ENCODE results near the gene PLXNA4. TPM values are rescaled to one million over a fixed set of nuclear protein-coding genes. Genes with fewer than 3 reads are reported as not detected.

The PLXNA4 gene
- polyA plus RNA-seq, 2 of the 4 experiments (the other 2 are of a cell fraction) = 0.12 to 0.34 TPM

- TF ChIP-seq BCL3 (IDR thresholded peaks at IDR 0.05) = no peak
- no peak for TF ChIP-seq ELK1 (IDR thresholded peaks at IDR 0.05; ENCODE audit: low read depth, low read length)
- TF ChIP-seq ZSCAN20 (CRISPR knock-in tag; IDR thresholded peaks at IDR 0.05) = no peak
- TF ChIP-seq REST (IDR thresholded peaks at IDR 0.05) = no peak
- TF ChIP-seq RFX5 (IDR thresholded peaks at IDR 0.05) = no peak
- no peak for TF ChIP-seq FOSL2 (IDR thresholded peaks at IDR 0.05)
- TF ChIP-seq FOSL2 (CRISPR knock-in tag; IDR thresholded peaks at IDR 0.05) = no peak
- TF ChIP-seq CBX8 (IDR thresholded peaks at IDR 0.05) = no peak
- TF ChIP-seq PBX3 (IDR thresholded peaks at IDR 0.05) = no peak
- TF ChIP-seq ESRRA (IDR thresholded peaks at IDR 0.05; ENCODE audit: borderline replicate concordance, low read length) = no peak
Observed at GRCh38 chr7:132438926-132439325, 137.3 kb downstream of the PLXNA4 start (continued).

- CTCF ChIA-PET = no interaction called here
Observed at GRCh38 chr7:132437730-132438129, 138.5 kb downstream of the PLXNA4 start.

More at GRCh38 chr7:132437730-132438129, 138.5 kb downstream of the PLXNA4 start:
- H3K4me2 ChIP-seq = no peak overlapping the region
- no peaks in the 10 kb centered on the region for H3K9me3 ChIP-seq
- ATAC-seq = no peak
- H3K27ac ChIP-seq = no peak overlapping the region
- TF ChIP-seq CHD4 (IDR thresholded peaks at IDR 0.05; ENCODE audit: borderline replicate concordance) = no peak
- no peak for TF ChIP-seq NPAS2 (CRISPR knock-in tag; IDR thresholded peaks at IDR 0.05; ENCODE audit: borderline replicate concordance)
- no peak for TF ChIP-seq PHF8 (IDR thresholded peaks at IDR 0.05; ENCODE audit: borderline replicate concordance, low read depth)
- TF ChIP-seq ZFP36 (IDR thresholded peaks at IDR 0.05; ENCODE audit: borderline replicate concordance, partially characterized antibody) = no peak
- TF ChIP-seq MAZ (IDR thresholded peaks at IDR 0.05; ENCODE audit: borderline replicate concordance, low read depth, low read length) = no peak
- TF ChIP-seq ZNF302 (CRISPR knock-in tag; IDR thresholded peaks at IDR 0.05) = no peak
- TF ChIP-seq RFX5 (IDR thresholded peaks at IDR 0.05) = no peak
- no peak for TF ChIP-seq E2F6 (IDR thresholded peaks at IDR 0.05; ENCODE audit: borderline replicate concordance, low read depth)
- TF ChIP-seq PBX3 (IDR thresholded peaks at IDR 0.05) = no peak
- TF ChIP-seq HOXA7 (CRISPR knock-in tag; IDR thresholded peaks at IDR 0.05) = no peak
- no peak for FAIRE-seq
- no peak overlapping the region for H3K4me3 ChIP-seq
- WGBS (ENCODE audit: missing lambda C conversion rate) = 63% methylated on average over 5 of the region's 5 CpGs
- no peak for DNase-seq (ENCODE audit: low read depth in 1 of 2, low spot score in 1 of 2)
- POLR2A ChIA-PET = no interaction called here
- no peaks in the 10 kb centered on the region for H3K4me1 ChIP-seq

All from A549 (cell line).